ENCODE results near the gene SETD1A. TPM values are rescaled to one million over a fixed set of nuclear protein-coding genes. Genes with fewer than 3 reads are reported as not detected.

Gene SETD1A
- total and polyA plus RNA-seq, 2 of the 4 experiments (the other 2 are of a cell fraction), result 0.54 to 5.8 TPM

DNA sequence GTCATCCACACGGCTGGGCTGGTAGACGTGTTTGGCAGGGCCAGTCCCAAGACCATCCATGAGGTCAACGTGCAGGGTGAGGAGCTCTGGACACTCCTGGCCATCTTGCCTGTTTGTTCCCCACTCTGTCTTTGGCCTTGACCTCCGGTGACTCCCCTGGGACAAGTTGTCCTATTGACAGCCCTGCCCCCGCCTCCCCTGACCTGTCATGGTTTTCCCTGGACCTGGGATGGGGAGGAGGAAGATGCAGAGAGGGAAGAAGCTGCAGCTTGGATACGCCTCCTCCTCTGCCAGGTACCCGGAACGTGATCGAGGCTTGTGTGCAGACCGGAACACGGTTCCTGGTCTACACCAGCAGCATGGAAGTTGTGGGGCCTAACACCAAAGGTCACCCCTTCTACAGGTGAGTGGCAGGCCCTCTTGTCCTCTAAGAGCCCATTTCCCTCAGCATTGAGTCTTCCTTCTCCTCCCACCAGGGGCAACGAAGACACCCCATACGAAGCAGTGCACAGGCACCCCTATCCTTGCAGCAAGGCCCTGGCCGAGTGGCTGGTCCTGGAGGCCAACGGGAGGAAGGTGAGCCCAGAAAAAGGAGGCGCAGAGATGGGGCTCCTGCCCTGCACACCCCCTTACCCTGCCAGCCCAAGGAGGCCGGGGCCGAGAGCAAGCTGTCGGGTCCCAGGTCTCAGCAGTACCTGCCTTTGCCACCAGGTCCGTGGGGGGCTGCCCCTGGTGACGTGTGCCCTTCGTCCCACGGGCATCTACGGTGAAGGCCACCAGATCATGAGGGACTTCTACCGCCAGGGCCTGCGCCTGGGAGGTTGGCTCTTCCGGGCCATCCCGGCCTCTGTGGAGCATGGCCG lies 28.8 kb downstream of the SETD1A start (continued):
- TF ChIP-seq, protein P1, sequence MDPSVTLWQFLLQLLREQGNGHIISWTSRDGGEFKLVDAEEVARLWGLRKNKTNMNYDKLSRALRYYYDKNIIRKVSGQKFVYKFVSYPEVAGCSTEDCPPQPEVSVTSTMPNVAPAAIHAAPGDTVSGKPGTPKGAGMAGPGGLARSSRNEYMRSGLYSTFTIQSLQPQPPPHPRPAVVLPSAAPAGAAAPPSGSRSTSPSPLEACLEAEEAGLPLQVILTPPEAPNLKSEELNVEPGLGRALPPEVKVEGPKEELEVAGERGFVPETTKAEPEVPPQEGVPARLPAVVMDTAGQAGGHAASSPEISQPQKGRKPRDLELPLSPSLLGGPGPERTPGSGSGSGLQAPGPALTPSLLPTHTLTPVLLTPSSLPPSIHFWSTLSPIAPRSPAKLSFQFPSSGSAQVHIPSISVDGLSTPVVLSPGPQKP (IDR thresholded peaks at IDR 0.05; ENCODE audit: borderline replicate concordance, low read depth, low read length), result no peak

DNA sequence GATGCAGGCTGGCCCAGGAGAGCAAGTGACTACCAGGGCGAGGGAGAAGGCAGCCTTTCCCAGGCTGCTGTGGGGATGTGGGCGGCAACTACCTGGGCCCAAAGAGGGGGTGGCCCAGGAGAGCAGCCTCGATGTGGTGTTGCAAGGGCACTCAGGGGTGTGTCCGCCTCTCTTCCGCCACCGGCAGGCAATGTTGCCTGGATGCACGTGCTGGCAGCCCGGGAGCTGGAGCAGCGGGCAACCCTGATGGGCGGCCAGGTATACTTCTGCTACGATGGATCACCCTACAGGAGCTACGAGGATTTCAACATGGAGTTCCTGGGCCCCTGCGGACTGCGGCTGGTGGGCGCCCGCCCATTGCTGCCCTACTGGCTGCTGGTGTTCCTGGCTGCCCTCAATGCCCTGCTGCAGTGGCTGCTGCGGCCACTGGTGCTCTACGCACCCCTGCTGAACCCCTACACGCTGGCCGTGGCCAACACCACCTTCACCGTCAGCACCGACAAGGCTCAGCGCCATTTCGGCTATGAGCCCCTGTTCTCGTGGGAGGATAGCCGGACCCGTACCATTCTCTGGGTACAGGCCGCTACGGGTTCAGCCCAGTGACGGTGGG lies 30.1 kb downstream of the SETD1A start:
- H4K8ac ChIP-seq (ENCODE audit: low read depth in 2 of 2, low read length in 2 of 2), result no peak overlapping the region
- no peak overlapping the region for H2BK20ac ChIP-seq (ENCODE audit: low read depth, low read length)
- H3K4me2 ChIP-seq (ENCODE audit: low read depth, low read length), result no peak overlapping the region
- no peak overlapping the region for H4K91ac ChIP-seq (ENCODE audit: insufficient read depth, low read depth, low read length)
- peak overlapping the region; percentile 58 for H2AFZ ChIP-seq (replicated peaks; ENCODE audit: low read length, poor library complexity)
- H3K9me1 ChIP-seq (ENCODE audit: insufficient read depth, low read length), result no peaks in the 10 kb centered on the region; the same call in none of the 2 replicates
- DNase-seq (no peak), ATAC-seq (ENCODE audit: low read depth) (no peak)
- no peak overlapping the region for H2AK9ac ChIP-seq (replicated peaks; ENCODE audit: low read depth, low read length, poor library complexity)
- H3K4ac ChIP-seq (ENCODE audit: low read depth, low read length), result no peak overlapping the region
- H2BK120ac ChIP-seq (ENCODE audit: low read depth, low read length), result no peak overlapping the region
- peaks cover 0 to 16% of the 10 kb centered on the region in 2 experiments; a peak in 2 of 4 replicates for H3K79me1 ChIP-seq (ENCODE audit: low read depth in 1 of 2, low read length in 2 of 2)
- POLR2A ChIA-PET (ENCODE audit: unreplicated experiment), result no interaction called here
- H3K27me3 ChIP-seq (ENCODE audit: control insufficient read depth, insufficient read depth, low read length), result no peaks in the 10 kb centered on the region
- H3K27ac ChIP-seq (ENCODE audit: insufficient read depth, low read length), result no peak overlapping the region
- H3K14ac ChIP-seq (replicated peaks; ENCODE audit: low read depth, low read length), result no peak overlapping the region
- dilution Hi-C loops (cut with HindIII; ENCODE audit: low sequenced_read_pairs, unreplicated experiment), result no loop called here
- no peak overlapping the region for H2AK5ac ChIP-seq (ENCODE audit: low read depth, low read length)
- H3K9me3 ChIP-seq (ENCODE audit: control insufficient read depth, insufficient read depth, low read length), result no peaks in the 10 kb centered on the region
- no peak overlapping the region for H3K18ac ChIP-seq (ENCODE audit: low read depth, low read length)
- H4K5ac ChIP-seq (ENCODE audit: low read depth, low read length), result no peak overlapping the region
- no peaks in the 10 kb centered on the region for H4K20me1 ChIP-seq (ENCODE audit: insufficient read depth, low read length)
- no peak overlapping the region for H2BK15ac ChIP-seq (ENCODE audit: low read depth, low read length)
- H2BK5ac ChIP-seq (ENCODE audit: low read depth, low read length, poor library complexity, severe bottlenecking), result no peak overlapping the region
- CTCF ChIA-PET, result no interaction called here
- TF ChIP-seq POLR2A (IDR thresholded peaks at IDR 0.05; ENCODE audit: low read depth, low read length), result no peak
- TF ChIP-seq, protein P1 (IDR thresholded peaks at IDR 0.05; ENCODE audit: borderline replicate concordance, low read depth, low read length), result no peak
- no peak for TF ChIP-seq MAZ (IDR thresholded peaks at IDR 0.05; ENCODE audit: borderline replicate concordance, low read depth, low read length)
- no peak for TF ChIP-seq BHLHE40 (IDR thresholded peaks at IDR 0.05; ENCODE audit: low read depth, low read length)
- TF ChIP-seq, protein P2, sequence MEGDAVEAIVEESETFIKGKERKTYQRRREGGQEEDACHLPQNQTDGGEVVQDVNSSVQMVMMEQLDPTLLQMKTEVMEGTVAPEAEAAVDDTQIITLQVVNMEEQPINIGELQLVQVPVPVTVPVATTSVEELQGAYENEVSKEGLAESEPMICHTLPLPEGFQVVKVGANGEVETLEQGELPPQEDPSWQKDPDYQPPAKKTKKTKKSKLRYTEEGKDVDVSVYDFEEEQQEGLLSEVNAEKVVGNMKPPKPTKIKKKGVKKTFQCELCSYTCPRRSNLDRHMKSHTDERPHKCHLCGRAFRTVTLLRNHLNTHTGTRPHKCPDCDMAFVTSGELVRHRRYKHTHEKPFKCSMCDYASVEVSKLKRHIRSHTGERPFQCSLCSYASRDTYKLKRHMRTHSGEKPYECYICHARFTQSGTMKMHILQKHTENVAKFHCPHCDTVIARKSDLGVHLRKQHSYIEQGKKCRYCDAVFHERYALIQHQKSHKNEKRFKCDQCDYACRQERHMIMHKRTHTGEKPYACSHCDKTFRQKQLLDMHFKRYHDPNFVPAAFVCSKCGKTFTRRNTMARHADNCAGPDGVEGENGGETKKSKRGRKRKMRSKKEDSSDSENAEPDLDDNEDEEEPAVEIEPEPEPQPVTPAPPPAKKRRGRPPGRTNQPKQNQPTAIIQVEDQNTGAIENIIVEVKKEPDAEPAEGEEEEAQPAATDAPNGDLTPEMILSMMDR (conservative IDR thresholded peaks at IDR 0.05; ENCODE audit: low read depth, low read length), result no peak
- no peak for TF ChIP-seq NFE2L2 (IDR thresholded peaks at IDR 0.05; ENCODE audit: low read depth, low read length)
- no peak for TF ChIP-seq FOS (IDR thresholded peaks at IDR 0.05; ENCODE audit: low read depth, low read length)
- H3K56ac ChIP-seq (ENCODE audit: extremely low read depth, insufficient read depth, low read length), result no peak overlapping the region
- no TSS peak for BruUV-seq (replicated peaks)
- intact Hi-C loops (cut with micrococcal nuclease), result no loop called here
- no peak overlapping the region for H3K4me3 ChIP-seq (ENCODE audit: insufficient read depth, low read depth, low read length)
- H3K9ac ChIP-seq (ENCODE audit: low read depth, low read length), result no peak overlapping the region
- H3K23ac ChIP-seq (ENCODE audit: low read depth, low read length), result no peak overlapping the region
- peaks cover 8% of the 10 kb centered on the region for H3K4me1 ChIP-seq (ENCODE audit: control insufficient read depth, insufficient read depth, low read length)
- peaks cover 15% of the 10 kb centered on the region for H3K36me3 ChIP-seq (ENCODE audit: control insufficient read depth, insufficient read depth, low read length)
- 95% methylated on average over 27 of the region's 30 CpGs; no CpG with 5 or more reads in 1 of the 2 experiments for WGBS, 2 experiments (ENCODE audit: extremely low coverage in 2 of 2, insufficient read length in 1 of 2)
- in situ Hi-C loops (cut with MboI; ENCODE audit: low sequenced_read_pairs), result loop anchor here (10.0 to 25.0 kb wide), 3 partner anchors 97 to 877 kb away; partner anchors contain the start of gene PRSS53

All from IMR-90 (cell line).